HuH-7.5 (cell line): Measurements from ENCODE around the gene CSMD2.

Experiments
- DNase-seq: peaks from one replicate; pipeline ENCODE4 v3.0.0; 2011; ENCODE audit warnings: low spot score

The CSMD2 gene

GRCh38 chr1:33997127-33998036 lies 167.6 kb downstream of the CSMD2 start:
- DNase-seq: no peak

DNA sequence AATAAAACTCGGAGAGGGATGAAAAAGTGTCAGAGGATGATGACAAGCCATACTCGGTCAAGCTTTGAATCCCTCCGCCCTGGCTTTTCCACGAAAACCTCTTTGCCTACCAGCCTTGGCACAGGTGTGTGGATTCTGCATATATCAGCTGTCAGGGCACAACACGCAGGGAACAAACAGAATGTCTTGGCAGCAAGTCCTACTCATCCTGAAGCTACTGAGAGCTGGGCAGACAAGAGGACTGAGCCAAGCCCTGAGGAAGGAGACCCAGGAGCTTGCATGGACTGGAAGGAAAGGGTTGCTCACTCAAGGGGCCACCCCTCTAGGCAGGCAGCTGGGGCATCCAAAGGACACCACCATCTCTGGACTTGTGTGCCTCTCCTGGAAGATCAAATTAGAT lies 168.7 kb downstream of the CSMD2 start:
- no peak for DNase-seq

DNA sequence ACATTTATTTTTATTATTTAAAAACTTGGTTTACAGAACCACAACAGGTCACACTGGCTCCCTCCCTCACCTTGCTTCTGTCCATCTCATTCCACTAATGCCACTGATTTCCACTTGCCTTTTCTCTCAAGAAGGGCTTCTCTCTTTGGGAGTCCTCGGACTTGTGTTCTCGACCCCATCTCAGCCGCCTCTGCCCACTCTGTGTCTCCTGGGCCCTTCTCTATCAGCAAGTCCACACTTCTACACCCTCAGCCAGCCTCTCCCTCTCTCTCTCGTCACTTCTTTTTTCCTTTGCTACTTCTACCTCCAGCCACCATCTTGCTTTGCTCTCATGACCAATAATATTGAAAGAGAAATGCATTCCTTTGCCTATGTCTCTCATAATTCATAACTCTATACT lies 171.7 kb downstream of the CSMD2 start:
- DNase-seq: no peak

- no peak for DNase-seq
Measured at GRCh38 chr1:33990281-33990680, 174.7 kb downstream of the CSMD2 start.

DNA sequence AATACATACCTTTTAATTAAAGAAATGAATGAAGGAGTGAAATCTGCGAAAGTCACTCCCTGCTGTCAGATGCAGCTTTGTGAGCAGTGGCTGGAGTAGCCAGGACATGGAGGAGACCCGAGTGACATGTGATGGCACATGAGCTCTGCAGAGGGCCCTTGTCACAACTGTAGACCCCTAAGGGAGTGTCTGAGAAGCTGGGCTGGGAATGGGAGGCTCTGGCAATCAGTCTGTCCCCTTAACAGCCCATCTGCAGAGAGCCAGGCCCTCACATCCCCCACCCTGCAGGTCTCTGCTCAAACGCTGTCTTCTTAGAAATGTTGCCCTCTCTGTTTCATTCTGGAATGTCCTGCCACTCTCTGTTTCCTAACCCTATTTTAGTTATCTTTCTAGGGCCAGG lies 176.9 kb downstream of the CSMD2 start:
- DNase-seq: no peak

- DNase-seq: no peak
Measured at GRCh38 chr1:33986390-33987095, 178.5 kb downstream of the CSMD2 start.

GRCh38 chr1:33985656-33986055 lies 179.4 kb downstream of the CSMD2 start:
- no peak for DNase-seq

- DNase-seq: no peak
Measured at GRCh38 chr1:33984906-33985565, 180.0 kb downstream of the CSMD2 start.

DNA sequence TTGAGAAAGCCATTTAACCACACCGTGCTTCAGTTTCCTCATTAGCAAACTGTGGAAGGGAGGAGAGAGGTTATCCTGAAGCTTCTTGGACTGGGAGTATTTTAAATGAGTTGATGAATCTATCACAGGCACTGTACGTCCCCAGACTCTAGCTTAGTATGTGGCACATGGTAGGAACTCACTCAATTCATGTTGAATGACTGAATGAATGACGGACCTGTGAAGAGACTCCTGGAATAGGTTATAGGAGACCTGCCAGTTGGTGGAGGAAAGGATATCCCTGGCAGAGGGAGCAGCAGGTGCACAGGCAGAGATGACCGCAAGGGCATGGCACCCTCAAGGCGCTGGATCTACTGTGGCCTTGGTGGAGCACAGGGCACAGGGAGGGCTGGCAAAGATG lies 182.6 kb downstream of the CSMD2 start:
- DNase-seq: no peak

- DNase-seq: no peak
Measured at GRCh38 chr1:33979341-33979740, 185.7 kb downstream of the CSMD2 start.

- DNase-seq: no peak
Measured at GRCh38 chr1:33975961-33976360, 189.1 kb downstream of the CSMD2 start.

GRCh38 chr1:33973799-33974545 lies 191.1 kb downstream of the CSMD2 start:
- DNase-seq: no peak

DNA sequence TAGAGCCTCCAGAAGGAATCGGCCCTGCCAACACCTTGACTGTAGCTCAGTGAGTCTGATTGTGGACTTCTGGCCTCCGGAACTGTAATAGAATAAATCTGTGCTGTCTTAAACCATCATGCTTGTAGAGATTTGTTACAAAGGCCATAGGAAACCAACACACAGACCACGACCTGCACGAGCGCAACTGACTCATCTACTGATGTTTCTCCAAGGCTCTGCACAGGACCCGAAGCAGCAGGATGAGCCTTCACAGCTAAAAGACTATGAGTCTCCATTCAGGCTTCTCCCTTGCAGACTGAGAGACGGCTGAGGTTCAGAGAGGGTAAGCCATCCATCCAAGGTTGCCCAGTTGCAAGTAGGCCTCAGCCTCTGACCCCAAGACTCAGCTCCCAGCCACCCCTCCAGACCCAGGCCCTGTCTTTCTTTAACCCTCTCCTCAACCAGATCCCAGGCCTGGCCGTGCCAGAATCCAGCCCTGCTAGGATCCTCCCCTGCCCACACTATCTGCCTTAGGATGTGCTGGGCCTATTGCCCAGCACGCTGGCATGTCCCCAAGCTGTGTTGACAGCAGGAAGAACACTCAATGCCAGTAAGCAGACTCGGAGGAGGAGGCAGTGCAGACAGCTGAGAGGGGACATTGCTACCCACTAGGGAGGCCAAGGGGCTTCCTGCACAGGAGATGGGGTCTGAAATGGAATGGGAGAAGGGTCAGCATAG lies 192.2 kb downstream of the CSMD2 start:
- DNase-seq: no peak

DNA sequence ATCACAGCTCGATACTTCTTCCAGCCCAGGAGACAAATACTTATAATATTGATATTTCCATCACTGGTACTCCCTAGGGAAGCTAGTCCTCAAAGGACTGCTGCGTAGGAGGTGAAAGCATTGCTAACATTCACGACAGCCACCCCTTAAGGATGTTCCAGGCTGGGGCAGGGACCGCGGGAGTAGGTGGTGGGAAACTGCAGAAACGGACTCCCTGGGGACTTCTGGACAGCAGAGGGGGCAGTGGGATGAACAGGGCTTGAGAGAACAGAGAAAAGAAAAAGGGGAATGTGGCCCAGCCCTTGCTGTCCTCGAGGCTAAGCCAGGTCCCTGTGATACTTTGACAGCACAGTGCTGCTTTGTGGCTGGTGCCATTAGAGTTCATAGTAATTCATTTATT lies 193.1 kb downstream of the CSMD2 start:
- no peak for DNase-seq

DNA sequence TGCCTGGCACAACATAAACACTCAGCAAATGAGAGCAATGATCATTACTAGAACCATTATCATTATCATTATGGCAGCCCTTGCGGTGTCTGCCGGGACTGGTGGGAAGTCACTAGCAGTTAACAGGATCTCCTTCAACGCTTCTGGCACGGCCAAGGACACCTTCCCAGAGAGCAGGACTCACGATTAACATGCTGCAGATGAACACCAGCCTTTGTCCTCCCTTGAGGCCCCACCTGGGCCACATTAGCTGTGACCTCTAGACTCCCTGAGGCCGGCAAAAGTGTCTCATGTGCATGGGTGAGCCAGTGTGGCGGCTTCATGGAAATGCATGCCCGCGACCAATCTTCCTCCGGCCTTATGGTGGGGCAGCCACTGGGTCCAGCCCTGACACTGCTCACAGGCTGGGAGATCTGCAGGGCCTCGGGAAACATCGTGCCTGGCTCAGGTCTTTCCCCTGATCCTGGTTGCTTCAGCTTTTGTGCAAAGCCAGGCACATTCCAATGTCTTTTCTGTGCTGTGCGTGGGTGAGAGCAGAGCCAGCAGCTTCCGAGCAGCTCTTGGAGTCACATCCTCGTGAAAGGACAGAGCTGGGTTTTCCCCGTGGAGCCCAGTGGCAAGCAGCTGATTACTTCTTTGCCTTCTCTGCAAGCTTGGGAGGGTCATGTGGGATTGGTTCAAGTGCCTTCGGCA lies 193.9 kb downstream of the CSMD2 start:
- DNase-seq: no peak

- no peak for DNase-seq
Measured at GRCh38 chr1:33970148-33970825, 194.7 kb downstream of the CSMD2 start.

- no peak for DNase-seq
Measured at GRCh38 chr1:33966346-33967141, 198.5 kb downstream of the CSMD2 start.

- DNase-seq: no peak
Measured at GRCh38 chr1:33965086-33965485, 199.9 kb downstream of the CSMD2 start.

DNA sequence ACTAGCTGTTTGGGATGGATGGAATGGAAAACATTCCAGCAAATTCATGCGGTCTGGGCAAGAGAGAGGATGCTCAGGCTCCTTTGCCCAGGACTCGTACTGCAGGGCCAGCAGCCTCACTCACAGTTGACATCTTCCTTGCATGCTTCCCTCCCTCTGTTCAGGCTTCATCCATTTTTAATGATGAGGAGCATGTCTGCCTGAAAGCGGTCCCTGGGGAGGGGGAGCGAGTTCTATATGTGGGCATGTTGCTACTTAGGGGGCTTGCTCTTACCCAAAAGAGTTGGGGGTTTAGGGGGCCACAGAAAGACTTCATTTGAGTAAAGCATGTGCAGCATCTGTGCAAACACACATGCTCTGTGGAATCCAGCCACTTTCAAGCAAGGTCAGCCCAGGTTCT lies 203.0 kb downstream of the CSMD2 start:
- no peak for DNase-seq
